NCI-H1048 (cell line): Measurements from ENCODE around the gene KLHDC10.
"Not testable (repeated sequence)": the region's sequence is repeated elsewhere in the genome, so short reads cannot be mapped to it uniquely, and the experiment has no call there.

ENCODE experiments used
- DNase-seq: peaks from one replicate; lab custom pipeline; 2025; lab: John Stamatoyannopoulos, UW

Gene KLHDC10

DNA sequence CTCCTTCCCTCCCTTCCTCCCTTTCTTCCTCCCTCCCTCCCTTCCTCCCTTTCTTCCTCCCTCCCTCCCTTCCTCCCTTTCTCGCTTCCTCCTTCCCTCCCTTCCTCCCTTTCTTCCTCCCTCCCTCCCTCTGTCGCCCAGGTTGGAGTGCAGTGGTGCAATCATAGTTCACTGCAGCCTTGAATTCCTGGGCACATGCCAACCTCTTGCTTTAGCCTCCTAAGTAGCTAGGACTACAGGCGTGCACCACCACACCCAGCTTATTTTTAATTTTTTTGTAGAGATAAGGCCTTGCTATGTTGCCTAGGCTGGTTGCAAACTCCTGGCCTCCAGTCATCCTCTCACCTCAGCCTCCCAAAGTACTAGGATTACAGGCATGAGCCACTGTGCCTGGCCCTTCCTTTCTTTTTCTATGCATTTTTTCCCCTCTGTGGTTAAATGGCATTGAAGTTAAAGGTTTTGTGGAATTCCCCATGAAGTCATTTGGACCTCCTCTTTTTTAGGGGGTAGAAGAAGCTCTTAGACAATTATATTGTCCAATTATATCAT lies 9.6 kb downstream of the KLHDC10 start:
- DNase-seq, result no peak

DNA sequence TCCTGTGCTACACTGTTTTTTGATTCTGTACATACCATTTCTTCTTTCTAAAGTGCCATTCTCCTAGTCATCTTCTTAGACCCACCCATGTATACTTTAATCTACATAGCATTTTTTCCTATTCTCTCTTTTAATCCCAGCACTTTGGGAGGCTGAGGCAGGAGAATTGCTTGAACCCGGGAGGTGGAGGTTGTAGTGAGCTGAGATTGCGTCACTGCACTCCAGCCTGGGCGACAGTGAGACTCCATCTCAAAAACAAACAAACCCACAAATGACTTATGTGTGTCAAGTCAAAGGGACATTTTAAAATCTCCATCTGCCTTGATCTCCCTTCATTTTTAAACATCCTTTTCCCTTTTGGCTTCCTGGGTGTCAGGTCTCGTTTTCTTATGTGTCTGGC lies 13.2 kb downstream of the KLHDC10 start:
- DNase-seq, result not testable (repeated sequence)

DNA sequence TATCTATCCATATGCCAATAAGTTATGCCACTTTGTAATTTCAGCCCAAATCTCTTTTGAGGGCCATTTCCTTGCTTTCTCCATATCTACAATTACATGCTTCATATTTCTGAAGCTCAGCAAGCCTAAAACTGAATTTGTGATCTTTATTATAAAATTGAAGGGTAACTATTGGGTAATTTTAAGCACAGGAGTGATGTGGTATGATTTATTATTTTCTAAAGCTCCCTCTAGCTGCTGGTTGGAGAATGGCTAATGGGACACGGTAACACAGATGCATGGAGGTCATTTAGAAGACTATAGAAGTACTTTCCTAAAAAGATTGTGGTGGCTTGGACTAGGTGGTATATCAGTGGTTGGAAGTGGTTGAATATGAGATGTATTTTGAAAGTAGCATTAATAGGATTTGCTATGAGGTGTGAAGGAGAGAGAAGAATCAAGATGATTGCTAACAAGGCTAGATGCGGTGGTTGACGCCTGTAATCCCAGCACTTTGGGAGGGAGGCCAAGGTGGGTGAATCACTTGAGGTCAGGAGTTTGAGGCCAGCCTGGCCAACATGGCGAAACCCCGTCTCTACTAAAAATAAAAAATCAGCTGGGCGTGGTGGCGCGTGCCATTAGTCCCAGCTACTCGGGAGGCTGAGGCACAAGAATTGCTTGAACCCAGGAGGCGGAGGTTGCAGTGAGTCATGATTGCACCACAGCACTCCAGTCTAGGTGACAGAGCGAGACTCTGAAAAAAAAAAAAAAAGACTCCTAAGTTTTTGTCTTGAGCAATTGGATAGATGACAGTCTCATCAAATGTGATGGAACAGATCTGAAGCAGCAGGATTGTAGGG lies 13.9 kb downstream of the KLHDC10 start:
- no peak for DNase-seq

DNA sequence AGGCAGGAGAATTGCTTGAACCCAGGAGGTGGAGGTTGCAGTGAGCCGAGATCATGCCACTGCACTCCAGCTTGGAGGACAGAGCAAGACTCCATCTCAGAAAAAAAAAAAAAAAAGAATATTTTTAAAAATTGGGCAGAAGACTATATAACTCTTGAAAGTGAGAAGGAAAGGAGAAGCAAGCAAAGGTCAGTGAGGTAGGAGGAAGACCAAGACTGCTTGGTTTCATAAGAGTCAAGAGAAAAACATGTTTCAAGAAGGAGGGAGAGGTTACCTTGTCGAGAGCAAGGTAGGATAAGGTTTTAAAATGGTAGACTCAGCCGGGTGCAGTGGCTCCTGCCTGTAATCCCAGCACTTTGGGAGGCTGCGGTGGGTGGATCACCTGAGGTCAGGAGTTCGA lies 14.9 kb downstream of the KLHDC10 start:
- not testable (repeated sequence) for DNase-seq

DNA sequence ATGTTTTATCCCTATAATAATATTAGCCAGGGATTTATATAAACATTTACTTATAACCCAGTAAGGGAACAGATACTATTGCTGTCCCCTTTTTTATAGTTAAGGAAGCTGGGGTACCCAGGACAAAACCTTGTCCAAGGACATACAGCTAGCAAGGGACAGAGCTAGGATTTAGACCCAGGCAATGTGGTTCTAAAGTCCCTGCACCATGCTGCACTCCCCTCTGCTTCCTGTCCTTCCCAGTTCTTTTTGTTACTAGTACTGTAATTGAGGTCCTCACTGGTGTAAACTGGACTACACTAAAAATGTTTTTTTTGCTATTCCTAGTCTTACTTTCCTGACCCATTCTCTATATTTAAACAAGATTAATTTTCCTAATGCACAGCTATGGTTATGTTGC lies 16.6 kb downstream of the KLHDC10 start:
- no peak for DNase-seq

DNA sequence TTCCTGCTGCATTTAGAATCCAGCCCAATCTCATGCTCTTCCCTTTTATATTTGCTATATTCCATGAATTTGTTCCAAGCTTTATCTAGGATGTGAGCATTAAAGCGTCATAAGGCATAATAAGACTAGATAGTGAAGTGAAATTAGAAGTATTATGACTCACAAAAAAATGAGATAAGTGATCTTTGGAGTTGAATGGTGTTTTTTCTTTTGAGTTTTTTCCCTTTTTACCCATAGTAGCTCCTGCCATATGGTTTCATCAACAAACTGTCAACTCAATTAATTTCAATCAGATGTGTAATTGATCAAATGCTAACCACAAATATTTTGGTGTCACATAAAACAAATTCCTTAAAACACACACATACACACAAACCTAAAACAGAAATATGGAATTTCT lies 17.0 kb downstream of the KLHDC10 start:
- no peak for DNase-seq

DNA sequence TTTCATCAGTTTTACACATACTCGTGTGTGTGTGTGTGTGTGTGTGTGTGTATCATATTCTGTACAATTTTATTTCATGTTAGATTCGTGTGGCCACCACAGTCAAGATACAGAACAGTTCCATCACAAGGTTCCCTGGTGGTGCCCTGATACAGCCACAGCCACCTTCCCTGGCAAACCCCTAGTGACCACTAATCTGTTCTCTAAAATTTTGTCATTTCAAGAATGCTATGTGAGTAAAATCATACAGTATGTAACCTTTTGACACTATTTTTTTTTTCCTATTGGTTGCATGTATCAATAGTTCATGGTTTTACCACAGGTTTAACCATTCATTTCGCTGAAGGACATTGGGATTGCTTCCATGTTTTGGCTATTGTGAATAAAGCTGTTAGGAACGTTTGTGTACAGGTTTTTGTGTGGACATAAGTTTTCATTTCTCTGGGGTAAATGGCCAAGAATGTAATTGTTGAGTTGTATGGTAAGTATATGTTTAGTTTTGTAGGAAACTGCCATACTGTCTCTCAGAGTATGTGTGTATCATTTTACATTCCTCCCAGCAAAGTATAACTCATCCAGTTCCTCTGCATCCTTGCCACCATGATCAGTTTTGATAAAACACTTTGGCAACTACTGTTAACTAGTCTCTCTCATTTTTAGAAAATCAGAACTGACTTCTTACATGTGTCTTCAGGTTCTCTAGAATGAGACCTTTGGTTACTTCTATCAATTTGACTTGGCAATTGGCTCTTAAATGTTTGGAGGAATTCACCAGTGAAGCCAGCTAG lies 20.6 kb downstream of the KLHDC10 start:
- no peak for DNase-seq

DNA sequence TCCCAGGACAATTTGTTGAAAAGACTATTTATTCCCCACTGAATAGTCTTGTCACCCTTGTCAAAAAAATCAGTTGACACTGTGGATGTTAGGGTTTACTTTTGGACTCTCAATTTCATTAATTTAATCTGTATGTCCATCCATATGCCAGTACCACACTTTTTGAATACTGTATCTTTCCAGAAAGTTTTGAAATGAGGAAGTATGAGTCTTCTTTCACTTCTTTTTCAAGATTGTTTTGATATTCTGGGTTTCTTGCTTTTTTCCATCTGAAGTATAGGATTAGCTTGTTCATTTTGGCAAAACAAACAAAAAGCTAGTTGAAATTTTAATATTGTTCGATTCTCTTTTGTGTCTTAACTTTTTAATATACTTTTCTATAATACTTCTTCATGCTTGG lies 21.7 kb downstream of the KLHDC10 start:
- DNase-seq, result no peak

DNA sequence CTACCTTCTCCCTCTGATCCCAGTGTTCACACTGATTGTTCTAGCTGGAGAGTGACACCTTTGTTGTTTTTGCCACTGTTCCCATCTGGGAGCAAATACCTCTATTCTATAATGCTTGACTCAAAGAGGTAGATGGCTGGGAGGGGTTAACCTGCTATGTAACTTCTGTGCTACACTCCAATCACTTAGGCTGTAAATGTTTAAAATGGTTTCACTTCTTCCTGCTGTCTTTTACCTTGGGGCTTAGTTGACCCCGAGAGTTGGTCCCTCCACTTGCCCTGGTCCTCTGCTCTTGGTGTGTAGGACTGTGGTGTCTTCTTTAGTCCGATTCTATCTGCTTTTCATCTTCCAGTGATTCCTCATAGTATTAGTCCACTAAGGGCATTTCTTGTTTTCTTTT lies 22.3 kb downstream of the KLHDC10 start:
- no peak for DNase-seq

DNA sequence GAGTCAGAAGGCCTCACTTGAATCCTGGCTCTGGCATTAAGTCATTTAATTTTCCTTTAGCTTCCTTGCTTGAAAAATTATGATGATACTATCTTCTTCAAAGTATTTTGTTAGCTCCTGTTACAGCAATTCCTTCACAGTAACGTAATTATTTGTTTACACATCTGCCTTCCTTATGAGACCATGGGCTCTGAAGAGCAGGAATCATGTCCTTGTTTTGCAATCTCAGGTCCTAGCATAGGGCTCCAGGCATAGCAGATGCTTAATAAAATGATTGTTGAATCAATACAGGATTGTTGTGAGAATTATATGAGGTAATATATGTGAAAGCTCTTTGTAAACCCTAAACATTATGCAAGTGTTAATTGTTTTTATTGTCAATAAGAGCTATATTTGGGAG lies 25.5 kb downstream of the KLHDC10 start:
- no peak for DNase-seq

DNA sequence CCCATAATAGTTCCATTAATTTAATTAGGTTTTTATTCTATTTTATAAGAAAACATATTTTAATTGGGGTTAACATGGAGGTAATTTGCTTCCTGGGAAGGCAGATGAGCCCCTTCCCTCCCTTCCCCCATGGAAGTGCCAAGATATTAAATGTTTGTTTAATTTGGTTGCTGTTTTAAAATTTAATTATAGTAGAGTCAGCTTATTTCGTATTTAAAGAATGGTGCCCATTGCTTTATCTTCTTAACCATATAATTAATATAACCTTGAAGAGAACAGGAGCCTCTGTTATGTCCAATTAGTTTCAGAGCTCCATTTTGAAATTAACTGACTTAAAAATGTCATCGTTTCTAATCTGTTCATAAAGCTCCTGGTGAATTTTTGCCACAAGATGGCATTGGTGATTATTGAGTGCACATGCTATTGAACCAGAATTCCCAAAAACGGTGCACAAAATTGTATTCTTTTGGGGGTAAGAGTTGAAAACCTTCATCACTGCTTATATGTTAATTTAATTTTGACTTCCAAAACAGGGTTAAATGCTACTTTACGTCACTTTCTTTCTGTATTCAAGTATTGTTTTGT lies 26.0 kb downstream of the KLHDC10 start:
- no peak for DNase-seq

DNA sequence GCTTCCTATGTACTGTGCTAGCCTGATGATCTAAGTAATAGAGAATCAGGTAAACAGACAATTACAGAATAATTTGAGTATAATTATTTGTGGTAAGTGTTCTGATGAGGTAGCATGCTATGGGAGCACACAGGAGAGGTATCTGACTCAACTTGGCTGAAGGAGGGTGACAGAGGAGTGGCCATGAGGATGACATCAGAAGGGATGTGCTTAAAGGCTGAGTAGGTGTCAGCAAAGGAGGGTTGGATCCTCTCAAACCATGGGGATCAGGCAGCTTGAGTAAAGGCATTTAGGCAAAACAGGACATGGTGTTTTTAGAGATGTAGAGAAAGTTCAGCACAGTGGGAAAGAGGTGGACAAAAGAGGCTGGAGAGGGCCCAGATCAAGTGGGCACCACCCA lies 29.0 kb downstream of the KLHDC10 start:
- no peak for DNase-seq

DNA sequence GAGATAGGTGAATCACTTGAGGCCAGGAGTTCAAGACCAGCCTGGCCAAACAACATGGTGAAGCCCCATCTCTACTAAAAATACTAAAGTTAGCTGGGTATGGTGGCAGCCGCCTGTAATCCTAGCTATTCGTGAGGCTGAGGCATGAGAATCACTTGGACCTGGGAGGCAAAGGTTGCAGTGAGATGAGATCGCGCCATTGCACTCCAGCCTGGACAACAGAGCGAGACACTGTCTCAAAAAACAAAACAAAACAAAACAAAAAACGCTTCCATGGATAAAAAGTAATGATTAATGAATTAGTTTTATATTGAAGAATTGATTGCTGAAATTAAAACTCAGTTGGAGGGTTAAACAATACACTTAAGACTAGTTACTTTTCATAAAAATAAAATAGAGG lies 32.3 kb downstream of the KLHDC10 start:
- no peak for DNase-seq

DNA sequence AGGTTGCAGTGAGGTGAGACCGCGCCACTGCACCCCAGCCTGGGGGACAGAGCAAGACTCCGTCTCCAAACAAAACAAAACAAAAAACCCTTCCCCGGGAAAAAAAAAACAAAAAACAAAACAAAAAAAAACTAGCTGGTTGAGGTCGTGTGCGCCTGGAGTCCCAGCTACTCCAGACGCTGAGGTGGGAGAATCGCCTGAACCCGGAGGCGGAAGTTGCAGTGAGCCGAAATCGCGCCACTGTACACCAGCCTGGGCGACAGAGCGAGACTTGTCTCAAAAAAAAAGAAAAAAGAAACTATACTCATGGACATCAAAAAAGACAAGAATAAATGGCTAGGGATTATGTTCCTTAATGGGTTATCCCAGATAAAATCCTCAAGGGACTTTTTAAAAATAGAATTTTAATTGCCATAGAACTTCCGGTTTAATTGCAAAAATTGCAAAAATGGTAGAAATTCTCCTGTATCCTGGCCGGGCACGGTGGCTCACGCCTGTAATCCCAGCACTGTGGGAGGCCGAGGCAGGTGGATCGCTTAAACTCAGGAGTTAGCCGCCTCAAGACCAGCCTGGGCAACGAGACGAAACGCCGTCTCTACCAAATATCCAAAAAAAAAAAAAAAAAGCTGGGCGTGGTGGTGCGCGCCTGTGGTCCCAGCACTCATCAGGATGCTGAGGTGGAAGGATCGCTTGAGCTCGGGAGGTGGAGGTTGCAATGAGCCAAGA lies 37.8 kb downstream of the KLHDC10 start:
- no peak for DNase-seq

DNA sequence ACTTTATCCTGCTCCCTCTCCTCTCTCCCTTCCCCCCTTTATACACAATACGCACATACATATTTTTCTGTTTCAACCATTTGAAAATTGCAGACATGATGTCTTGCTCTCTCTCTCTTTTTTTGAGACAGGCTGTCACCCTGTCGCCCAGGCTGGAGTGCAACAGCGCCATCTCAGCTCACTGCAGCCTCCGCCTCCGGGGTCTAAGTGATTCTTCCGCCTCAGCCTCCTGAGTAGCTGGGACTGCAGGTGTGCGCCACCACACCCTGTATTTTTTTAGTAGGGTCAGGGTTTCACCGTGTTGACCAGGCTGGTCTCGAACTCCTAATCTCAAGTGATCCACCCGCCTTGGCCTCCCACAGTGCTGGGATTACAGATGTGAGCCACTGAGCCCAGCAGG lies 38.5 kb downstream of the KLHDC10 start:
- no peak for DNase-seq

DNA sequence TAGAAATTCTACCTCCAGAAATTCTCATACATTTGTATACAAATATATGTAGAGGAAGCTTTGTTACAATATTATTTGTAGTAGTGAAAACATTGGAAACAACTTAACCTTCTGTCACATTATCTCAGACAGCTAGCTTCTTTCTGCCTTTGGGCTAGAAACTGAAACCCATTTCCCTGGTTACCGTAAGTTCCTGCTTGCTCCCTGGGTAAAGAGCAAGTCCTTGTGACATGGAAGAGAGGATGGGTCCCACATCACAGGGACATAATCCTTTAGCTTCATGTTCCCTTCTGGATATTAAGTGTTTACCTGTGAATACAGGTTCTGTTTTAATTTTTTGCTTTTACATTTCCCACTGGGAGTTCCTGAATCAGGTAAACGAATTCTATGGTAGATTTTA lies 41.8 kb downstream of the KLHDC10 start:
- DNase-seq, result no peak

DNA sequence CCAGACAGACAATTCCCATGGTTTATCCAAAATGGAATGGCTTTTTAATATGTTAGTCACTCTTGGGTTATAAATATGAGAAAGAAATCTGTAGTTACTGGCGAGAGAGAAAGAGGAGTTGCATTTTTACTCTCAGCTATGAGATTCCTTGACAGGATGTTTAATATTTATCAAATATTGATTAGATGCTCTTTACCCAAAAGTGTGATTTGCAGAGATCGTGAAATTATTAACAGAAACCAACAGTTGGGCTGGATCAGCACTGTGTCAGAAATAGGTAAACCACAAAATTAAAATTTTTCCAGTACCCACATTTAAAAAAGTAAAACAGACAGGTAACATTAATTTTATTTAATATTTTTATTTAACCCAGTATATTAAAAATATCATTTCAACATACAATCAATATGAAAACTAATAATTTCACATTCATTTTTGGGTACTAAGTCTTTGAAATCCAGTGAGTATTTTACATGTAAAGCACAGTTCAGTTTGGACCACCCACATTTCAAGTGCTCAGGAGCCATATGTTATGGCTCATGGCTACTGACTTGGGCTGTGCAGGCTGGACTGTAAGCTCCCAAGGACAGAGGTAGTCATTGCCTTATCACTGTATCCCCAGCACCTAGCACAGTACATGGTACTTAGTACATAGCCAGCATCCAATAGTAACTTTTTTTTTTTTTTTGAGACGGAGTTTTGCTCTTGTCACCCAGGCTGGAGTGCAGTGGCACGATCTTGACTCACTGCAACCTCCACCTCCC lies 42.5 kb downstream of the KLHDC10 start:
- DNase-seq, result no peak

DNA sequence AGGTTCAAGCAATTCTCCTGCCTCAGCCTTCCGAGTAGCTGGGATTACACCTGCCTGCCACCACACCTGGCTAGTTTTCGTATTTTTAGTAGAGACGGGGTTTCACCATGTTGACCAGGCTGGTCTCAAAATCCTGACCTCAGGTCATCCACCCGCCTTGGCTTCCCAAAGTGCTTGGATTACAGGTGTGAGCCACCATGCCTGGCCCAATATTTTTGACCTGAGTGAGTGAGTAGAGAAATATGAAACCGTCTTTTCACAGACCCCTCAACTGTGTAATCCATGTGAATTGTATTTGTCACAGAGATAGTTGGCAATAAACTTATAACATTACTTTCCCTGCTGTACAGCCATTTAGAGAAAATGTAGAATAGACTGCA lies 43.1 kb downstream of the KLHDC10 start:
- DNase-seq, result not testable (repeated sequence)

DNA sequence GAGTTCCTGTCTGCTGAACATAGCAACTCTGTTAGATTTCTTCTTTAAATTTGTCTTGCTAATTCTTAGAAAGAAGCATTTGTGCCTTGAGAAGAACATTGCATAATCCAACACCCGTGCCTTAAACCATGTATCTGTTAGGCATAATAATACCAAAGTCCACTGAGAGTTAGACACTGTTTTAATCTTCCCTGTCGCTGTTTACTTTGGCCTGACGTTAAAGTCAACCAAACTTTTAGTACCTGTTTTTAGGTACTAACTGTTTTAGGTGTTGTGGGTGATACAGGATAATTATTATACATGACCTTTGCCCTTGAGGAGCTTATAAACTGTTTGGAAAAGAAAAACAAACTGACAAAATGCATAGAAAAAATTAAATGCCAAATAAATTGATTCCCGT lies 43.6 kb downstream of the KLHDC10 start:
- DNase-seq, result no peak

DNA sequence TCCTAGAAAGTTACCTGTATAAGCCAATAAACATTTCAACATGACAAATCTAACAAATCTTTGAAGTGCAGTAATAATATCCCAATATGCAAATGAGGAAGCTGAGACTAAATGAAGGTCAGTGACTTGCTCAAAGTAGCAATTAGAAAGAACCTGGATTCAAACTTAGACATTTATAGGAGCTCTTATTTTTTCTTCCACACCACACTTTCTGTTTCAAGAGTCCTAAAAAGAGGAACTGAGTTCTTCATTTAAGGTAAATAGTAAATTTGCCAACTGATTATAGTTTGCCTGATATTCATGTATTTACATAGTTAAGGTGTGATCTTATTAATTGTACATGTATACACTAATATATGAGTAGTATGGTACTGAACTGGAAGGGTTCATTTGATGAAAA lies 44.0 kb downstream of the KLHDC10 start:
- no peak for DNase-seq

DNA sequence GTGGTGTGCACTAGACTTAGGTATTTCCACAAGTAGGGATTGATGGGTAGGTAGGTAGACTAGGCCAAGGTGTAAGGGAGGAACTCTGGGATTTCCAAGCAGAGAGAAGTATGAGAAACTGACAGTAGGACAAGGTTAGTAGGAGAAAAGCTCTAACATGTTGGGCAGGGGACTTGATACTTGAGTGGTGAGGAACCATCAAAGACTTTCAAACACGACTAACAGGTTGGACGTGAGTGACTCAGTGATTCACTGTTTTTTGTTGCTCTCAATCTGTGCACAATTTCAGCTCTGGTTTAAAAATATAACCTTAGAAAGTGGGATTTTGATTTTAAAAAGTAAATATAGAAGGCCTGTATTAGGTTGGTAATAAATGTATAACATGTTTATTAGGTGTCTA lies 44.4 kb downstream of the KLHDC10 start:
- DNase-seq, result no peak
